22Rv1 (cell line): ENCODE results near the gene SLC16A13.
A peak's percentile ranks its signal among the peaks of the same experiment; 100 is the strongest.
"Not testable (repeated sequence)": the region's sequence is repeated elsewhere in the genome, so short reads cannot be mapped to it uniquely, and the experiment has no call there.

ENCODE experiments used
- H3K27ac ChIP-seq: fragments of 450-650 bp; 2 replicates; pipeline ENCODE4 v1.5.1; 2017
- ZFX ChIP-seq: fragments of 450-650 bp; IDR thresholded peaks from 2 replicates; pipeline ENCODE4 v1.6.1; 2017; ENCODE audit warnings: antibody characterized with exemption, borderline replicate concordance
- TF ChIP-seq, protein P1 (sequence below): fragments of 450-650 bp; IDR thresholded peaks from 2 replicates; pipeline ENCODE4 v1.5.1; 2017; ENCODE audit warnings: mild to moderate bottlenecking

SLC16A13 gene

DNA sequence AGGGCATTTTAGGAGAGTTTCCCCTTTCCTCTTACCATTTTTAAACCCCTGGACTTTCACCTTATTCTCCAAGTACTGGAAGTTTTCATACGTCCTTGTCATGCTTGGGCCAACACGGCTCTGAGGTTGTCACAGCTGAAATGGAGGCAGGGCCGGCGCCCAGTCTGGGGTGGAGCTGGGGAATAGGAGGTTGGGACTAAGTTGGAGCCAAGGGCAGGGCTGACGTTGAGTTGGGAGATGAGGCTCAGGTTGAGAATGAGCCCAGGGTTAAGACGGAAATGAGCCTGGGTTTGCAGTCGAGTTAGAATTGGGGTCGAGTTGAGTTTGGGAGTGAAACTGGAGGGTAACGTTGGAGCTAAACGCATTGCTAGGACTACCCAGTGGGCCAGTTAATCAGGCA is 42.9 kb downstream of the SLC16A13 start:
- TF ChIP-seq, protein P1, sequence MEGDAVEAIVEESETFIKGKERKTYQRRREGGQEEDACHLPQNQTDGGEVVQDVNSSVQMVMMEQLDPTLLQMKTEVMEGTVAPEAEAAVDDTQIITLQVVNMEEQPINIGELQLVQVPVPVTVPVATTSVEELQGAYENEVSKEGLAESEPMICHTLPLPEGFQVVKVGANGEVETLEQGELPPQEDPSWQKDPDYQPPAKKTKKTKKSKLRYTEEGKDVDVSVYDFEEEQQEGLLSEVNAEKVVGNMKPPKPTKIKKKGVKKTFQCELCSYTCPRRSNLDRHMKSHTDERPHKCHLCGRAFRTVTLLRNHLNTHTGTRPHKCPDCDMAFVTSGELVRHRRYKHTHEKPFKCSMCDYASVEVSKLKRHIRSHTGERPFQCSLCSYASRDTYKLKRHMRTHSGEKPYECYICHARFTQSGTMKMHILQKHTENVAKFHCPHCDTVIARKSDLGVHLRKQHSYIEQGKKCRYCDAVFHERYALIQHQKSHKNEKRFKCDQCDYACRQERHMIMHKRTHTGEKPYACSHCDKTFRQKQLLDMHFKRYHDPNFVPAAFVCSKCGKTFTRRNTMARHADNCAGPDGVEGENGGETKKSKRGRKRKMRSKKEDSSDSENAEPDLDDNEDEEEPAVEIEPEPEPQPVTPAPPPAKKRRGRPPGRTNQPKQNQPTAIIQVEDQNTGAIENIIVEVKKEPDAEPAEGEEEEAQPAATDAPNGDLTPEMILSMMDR: no peak
- no peak for TF ChIP-seq ZFX

DNA sequence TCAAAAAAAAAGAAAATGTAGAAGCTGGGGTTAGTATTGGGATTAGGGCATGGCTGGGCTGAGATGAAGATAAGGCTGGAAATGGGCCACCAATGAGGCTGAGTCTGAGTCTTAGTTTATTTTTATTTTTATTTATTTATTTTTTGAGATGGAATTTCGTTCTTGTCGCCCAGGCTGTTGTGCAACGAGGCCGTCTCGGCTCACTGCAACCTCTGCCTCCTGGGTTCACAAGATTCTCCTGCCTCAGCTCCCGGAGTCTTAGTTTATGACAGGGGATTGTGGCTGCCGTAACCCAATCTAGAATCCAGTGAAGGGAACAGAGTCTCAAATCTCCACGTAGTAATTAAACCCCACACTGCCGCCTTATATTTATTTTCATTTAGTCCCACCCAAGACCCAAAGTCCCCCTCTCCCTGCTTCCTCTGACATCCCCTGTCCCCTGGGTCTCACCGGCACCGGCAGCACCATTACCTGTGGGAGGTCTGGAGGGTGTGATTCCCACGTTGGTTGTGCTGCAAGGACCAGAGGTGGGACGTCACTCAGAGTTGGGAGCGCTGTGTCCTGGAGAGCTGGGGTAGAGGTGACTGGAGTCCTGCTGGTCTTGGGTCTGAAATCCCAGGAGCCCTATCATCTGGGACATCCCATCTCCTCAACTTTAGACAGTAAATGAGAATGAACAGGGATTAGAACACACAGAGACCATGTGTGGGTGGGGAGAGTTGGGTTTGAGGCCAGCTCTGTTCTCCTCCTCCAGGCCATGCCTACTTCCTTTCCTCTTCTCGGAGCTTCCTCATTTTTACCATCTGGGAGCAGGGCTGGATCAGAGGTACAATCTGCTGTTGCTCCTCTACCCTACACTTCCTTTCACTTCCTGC is 44.0 kb downstream of the SLC16A13 start, which contains the start of gene CLEC10A:
TSS of gene CLEC10A (minus strand) at position 671 of the 875 bp plus-strand sequence. CDS start 1,439 bp downstream, outside the sequence.
- TF ChIP-seq ZFX: no peak
- no peak within 1 kb of the TSS for H3K27ac ChIP-seq

More for the DNA sequence above, 42.9 kb downstream of the SLC16A13 start:
- no peak overlapping the region for H3K27ac ChIP-seq

DNA sequence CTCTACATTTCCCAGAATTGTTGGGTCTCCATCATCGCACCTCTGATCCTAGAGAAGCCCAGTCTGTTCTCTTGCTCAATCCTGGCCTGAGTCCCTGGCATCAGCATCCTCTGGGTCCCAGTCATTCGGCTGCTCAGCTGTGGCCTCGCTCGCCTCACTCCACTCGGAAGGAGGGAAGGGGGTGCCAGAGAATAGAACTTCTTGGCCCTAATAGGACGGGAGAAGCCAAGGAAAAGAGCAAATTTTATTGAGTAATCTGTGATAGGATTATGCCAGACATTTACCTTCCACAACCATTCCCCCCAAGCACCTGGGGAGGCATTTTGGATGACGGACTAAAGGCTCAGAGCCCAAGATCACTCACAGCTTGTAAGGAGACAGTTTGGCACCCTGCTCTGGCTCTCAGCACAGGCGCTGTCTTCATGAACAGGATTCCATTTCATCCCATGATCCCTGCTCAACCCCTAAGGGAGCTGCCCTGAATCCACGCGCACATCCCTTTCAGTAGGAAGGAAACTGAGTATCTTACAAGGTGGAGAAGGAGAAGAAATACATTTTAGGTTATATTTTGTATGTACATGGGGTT is 44.7 kb downstream of the SLC16A13 start:
- no peak overlapping the region for H3K27ac ChIP-seq
- TF ChIP-seq ZFX: no peak
- TF ChIP-seq, protein P1: no peak

DNA sequence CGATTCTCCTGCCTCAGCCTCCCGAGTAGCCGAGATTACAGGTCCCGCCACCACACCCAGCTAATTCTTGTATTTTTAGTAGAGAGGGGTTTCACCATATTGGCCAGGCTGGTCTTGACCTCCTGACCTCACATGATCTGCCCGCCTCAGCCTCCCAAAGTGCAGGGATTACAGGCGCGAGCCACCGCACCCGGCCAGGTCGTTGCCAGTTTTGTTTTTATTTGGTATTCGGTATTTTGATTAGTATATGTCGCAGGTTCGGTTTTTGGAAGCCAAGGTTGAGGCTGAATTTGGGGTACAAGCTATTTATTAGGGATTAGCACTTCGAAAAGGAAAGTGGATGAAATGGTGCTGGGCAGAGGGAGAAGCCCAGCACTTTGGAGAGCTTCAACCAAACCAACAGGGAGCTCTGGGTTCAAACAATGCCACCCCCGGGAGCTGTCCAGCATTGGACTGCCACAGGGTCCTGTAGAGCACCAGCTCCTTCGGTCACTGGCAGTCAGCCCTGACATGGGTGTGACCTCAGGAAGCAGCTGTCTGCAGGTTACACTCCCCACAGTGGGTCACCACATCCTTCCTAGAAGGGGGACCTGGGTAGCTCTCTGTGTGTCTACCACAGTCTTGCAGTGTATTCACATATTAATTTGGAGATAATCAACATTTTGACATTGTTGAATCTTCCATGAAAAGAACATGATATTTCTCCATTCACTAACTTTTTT is 45.7 kb downstream of the SLC16A13 start:
- TF ChIP-seq ZFX: no peak
- TF ChIP-seq, protein P1: no peak

DNA sequence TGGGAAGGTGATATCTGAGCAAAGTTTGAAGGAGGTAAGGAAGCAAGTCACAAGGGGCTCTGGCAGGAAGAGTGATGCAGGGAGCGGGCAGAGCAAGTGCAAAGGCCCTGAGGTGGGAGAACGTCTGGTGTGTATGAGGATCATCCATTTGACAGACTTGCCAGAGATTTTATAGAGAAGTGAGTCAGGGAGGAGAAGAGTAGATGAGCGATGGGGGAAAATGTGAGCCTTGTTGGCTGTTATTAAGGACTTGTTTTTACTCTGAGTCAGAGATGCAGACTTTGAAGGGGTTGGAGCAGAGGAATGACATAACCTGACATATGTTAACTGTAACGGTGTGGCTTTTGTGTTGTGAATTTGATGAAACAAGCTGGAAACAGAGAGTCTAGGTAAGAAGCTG is 47.8 kb downstream of the SLC16A13 start:
- TF ChIP-seq, protein P1: no peak
- no peak for TF ChIP-seq ZFX
- H3K27ac ChIP-seq: no peak overlapping the region

More for the DNA sequence above, 45.7 kb downstream of the SLC16A13 start:
- H3K27ac ChIP-seq: no peak overlapping the region

DNA sequence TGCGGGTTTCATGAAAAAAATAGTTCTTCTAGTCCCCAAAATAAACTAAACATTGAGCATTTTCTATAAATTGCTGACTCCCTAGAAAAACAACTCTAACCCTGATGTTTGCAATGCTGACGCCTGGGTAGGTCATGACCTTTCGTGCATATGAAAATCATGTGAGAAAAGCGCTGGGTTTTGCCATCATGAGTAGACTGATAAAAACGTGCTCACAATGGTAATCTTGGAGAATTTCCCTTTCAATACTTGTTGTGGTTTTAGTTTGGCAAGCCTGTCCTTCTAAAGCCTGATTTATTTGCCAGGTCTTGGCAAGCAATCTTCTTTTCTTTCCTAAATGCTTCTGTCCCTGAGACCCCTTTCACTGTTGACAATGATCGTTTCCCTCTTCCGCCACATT is 48.3 kb downstream of the SLC16A13 start:
- TF ChIP-seq, protein P1: no peak
- TF ChIP-seq ZFX: no peak
- no peak overlapping the region for H3K27ac ChIP-seq

DNA sequence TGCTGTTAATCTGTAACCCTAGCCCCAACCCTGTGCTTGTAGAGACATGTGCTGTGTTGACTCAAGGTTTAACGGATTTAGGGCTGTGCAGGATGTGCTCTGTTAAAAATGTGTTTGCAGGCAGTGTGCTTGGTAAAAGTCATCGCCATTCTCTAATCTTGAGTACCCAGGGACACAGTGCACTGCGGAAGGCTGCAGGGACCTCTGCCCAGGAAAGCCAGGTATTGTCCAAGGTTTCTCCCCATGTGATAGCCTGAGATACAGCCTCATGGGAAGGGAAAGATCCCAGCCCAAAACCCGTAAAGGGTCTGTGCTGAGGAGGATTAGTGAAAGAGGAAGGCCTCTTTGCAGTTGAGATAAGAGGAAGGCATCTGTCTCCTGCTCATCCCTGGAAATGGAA is 52.6 kb downstream of the SLC16A13 start:
- peak overlapping the region; percentile 23; the same call in 1 of the 2 replicates for H3K27ac ChIP-seq

DNA sequence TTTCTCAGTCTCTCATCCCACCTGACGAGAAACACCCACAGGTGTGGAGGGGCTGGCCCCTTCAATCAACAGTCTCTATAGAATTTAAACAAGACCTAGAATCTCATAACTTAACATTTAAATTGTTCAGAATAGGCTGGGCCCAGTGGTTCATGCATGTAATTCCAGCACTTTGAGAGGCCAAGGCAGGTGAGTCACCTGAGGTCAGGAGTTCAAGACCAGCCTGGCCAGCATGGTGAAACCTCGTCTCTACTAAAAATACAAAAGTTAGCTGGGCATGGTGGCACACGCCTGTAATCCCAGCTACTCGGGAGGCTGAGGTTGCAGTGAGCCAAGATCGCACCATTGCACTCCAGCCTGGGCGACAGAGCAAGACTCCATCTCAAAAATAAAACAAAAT is 53.8 kb downstream of the SLC16A13 start:
- H3K27ac ChIP-seq: not testable (repeated sequence)
